GM12891 (cell line): ENCODE data around the gene MAGOH.

Source experiments
- DNase-seq: peaks from one replicate; pipeline ENCODE4 v3.0.0; 2011; ENCODE audit warnings: low spot score; ENCODE audit not compliant: insufficient read length
- FAIRE-seq: peaks from 2 replicates; lab custom pipeline; 2011; peaks lifted over from hg19 to GRCh38; lab: Jason Lieb, UNC
- PAX5 ChIP-seq: IDR thresholded peaks from 2 replicates; pipeline ENCODE4 v1.6.1; 2011; ENCODE audit warnings: low read length, moderate library complexity, mild to moderate bottlenecking; ENCODE audit not compliant: insufficient read depth, severe bottlenecking
- POLR2A ChIP-seq: IDR thresholded peaks from 2 replicates; pipeline ENCODE4 v1.6.1; 2011; ENCODE audit warnings: low read depth, low read length, control low read depth
- POLR2AphosphoS5 ChIP-seq: IDR thresholded peaks from 2 replicates; pipeline ENCODE4 v1.6.1; 2011; ENCODE audit warnings: low read depth, low read length, control low read depth
- POU2F2 ChIP-seq: IDR thresholded peaks from 2 replicates; pipeline ENCODE4 v1.6.1; 2011; ENCODE audit warnings: low read depth, mild to moderate bottlenecking, control low read depth, low read length, moderate library complexity
- SPI1 ChIP-seq: IDR thresholded peaks from 2 replicates; pipeline ENCODE4 v1.6.1; 2011; ENCODE audit warnings: low read depth, low read length, control low read depth
- TAF1 ChIP-seq: IDR thresholded peaks from 2 replicates; pipeline ENCODE4 v1.6.1; 2011; ENCODE audit warnings: low read depth, low read length, control low read depth

The MAGOH gene

GRCh38 chr1:53279296-53280200, 41.2 kb upstream of the MAGOH start:
- no peak for DNase-seq
- TF ChIP-seq POLR2A = no peak
- no peak for TF ChIP-seq POU2F2
- no peak for TF ChIP-seq TAF1
- TF ChIP-seq SPI1 = no peak
- no peak for TF ChIP-seq POLR2AphosphoS5
- no peak for TF ChIP-seq PAX5
- no peak for FAIRE-seq

- FAIRE-seq (no peak), DNase-seq (peak; percentile 83)
- TF ChIP-seq SPI1 = no peak
Measured at GRCh38 chr1:53278298-53278725, 40.0 kb upstream of the MAGOH start.

GRCh38 chr1:53277326-53277725, 39.0 kb upstream of the MAGOH start:
- DNase-seq = no peak
- no peak for FAIRE-seq
- TF ChIP-seq TAF1 (no peak), SPI1 (no peak), POU2F2 (no peak), POLR2A (no peak), PAX5 (no peak), POLR2AphosphoS5 (no peak)

GRCh38 chr1:53276902-53277281, 38.6 kb upstream of the MAGOH start:
- no peak for FAIRE-seq
- no peak for DNase-seq
- TF ChIP-seq PAX5 = no peak
- no peak for TF ChIP-seq POLR2AphosphoS5
- no peak for TF ChIP-seq POLR2A
- no peak for TF ChIP-seq POU2F2
- TF ChIP-seq TAF1 = no peak

GRCh38 chr1:53276153-53276901, 38.0 kb upstream of the MAGOH start:
- TF ChIP-seq PAX5 (no peak), SPI1 (no peak), POLR2A (no peak), POU2F2 (no peak), POLR2AphosphoS5 (no peak), TAF1 (no peak)
- FAIRE-seq = no peak
- DNase-seq = no peak

GRCh38 chr1:53275566-53275965, 37.2 kb upstream of the MAGOH start:
- TF ChIP-seq PAX5 = no peak
- TF ChIP-seq SPI1 = no peak
- TF ChIP-seq POU2F2 = no peak
- no peak for TF ChIP-seq POLR2A
- TF ChIP-seq TAF1 = no peak
- TF ChIP-seq POLR2AphosphoS5 = no peak
- DNase-seq (no peak), FAIRE-seq (no peak)

- no peak for TF ChIP-seq POLR2AphosphoS5
- no peak for TF ChIP-seq POLR2A
- TF ChIP-seq TAF1 = no peak
- TF ChIP-seq SPI1 = no peak
- TF ChIP-seq PAX5 = no peak
- TF ChIP-seq POU2F2 = no peak
- no peak for FAIRE-seq
Measured at GRCh38 chr1:53274541-53275185, 36.3 kb upstream of the MAGOH start.

GRCh38 chr1:53274026-53274425, 35.7 kb upstream of the MAGOH start:
- DNase-seq (no peak), FAIRE-seq (no peak)
- TF ChIP-seq POU2F2 (no peak), POLR2A (no peak), PAX5 (no peak), SPI1 (no peak), TAF1 (no peak), POLR2AphosphoS5 (no peak)

More at GRCh38 chr1:53274541-53275185, 36.3 kb upstream of the MAGOH start:
- DNase-seq = no peak

- no peak for DNase-seq
- TF ChIP-seq SPI1 = no peak
- no peak for TF ChIP-seq POU2F2
- no peak for TF ChIP-seq POLR2A
- no peak for TF ChIP-seq PAX5
- no peak for FAIRE-seq
Measured at GRCh38 chr1:53273526-53273925, 35.2 kb upstream of the MAGOH start.

GRCh38 chr1:53272349-53272748, 34.0 kb upstream of the MAGOH start:
- DNase-seq = no peak
- TF ChIP-seq POU2F2 (no peak), POLR2A (no peak), POLR2AphosphoS5 (no peak), SPI1 (no peak), PAX5 (no peak), TAF1 (no peak)
- FAIRE-seq = no peak
